ENCODE results near the gene SEPTIN8.

The SEPTIN8 gene

GRCh38 chr5:132748522-132749000, 28.5 kb downstream of the SEPTIN8 start:
- FAIRE-seq (peak; percentile 20), DNase-seq (ENCODE audit: insufficient read length, low spot score) (no peak)
- TF ChIP-seq POLR2A (IDR thresholded peaks at IDR 0.05; ENCODE audit: low read depth, low read length) (no peak), TAF1 (IDR thresholded peaks at IDR 0.05; ENCODE audit: low read depth, low read length) (no peak), PAX5 (IDR thresholded peaks at IDR 0.05; ENCODE audit: insufficient read depth, low read length, severe bottlenecking) (no peak), SPI1 (IDR thresholded peaks at IDR 0.05; ENCODE audit: low read depth, low read length) (no peak), POU2F2 (IDR thresholded peaks at IDR 0.05; ENCODE audit: low read depth, low read length) (no peak), POLR2AphosphoS5 (IDR thresholded peaks at IDR 0.05; ENCODE audit: low read depth, low read length) (no peak)

- FAIRE-seq, result no peak
- TF ChIP-seq SPI1 (IDR thresholded peaks at IDR 0.05; ENCODE audit: low read depth, low read length), result no peak
- no peak for TF ChIP-seq POU2F2 (IDR thresholded peaks at IDR 0.05; ENCODE audit: low read depth, low read length)
- TF ChIP-seq POLR2A (IDR thresholded peaks at IDR 0.05; ENCODE audit: low read depth, low read length), result no peak
- TF ChIP-seq TAF1 (IDR thresholded peaks at IDR 0.05; ENCODE audit: low read depth, low read length), result no peak
- no peak for TF ChIP-seq PAX5 (IDR thresholded peaks at IDR 0.05; ENCODE audit: insufficient read depth, low read length, severe bottlenecking)
- TF ChIP-seq POLR2AphosphoS5 (IDR thresholded peaks at IDR 0.05; ENCODE audit: low read depth, low read length), result no peak
- no peak for DNase-seq (ENCODE audit: insufficient read length, low spot score)
These were observed 29.2 kb downstream of the SEPTIN8 start for GRCh38 chr5:132747616-132748440.

DNA sequence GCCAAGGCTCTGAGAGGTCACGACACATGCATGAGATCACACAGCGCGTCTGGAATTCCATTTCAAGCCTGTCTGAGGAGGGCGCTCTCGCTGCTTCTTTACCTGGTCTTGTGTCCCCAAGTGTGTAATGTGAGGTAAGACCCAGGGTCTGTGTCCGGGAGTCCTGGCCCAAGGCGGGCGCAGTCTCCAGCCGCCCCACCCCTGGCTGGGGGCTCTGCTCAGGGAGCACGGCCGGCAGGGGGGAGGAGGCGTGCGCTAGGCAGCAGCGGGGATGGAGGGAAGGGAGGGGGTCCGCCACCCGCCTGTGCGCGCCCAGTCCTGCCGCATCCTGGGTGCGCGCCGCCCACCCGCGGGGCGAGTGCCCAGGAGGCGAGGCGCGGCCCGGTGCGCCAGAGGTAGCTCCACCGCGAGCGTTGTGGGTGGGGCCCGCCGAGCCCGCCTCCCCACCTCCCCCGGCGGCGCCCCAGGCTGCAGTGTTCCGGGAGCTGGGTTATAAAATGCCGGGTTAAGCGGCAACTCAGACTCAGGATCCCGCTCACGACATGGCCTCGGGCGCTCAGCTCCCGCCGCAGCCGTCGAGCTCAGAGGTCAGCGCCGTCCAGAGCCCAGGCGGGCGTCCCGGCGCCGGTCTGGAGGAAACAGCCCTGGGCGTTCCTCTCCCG, 30.0 kb downstream of the SEPTIN8 start, which contains the start of gene CCNI2:
CCNI2 (plus strand) TSS at position 473 of the 662 bp plus-strand sequence; CDS start at position 543, 70 bp downstream.
- DNase-seq (ENCODE audit: insufficient read length, low spot score) (peak; percentile 48), FAIRE-seq (peak; percentile 71)
- TF ChIP-seq POLR2AphosphoS5 (IDR thresholded peaks at IDR 0.05; ENCODE audit: low read depth, low read length) (no peak), POU2F2 (IDR thresholded peaks at IDR 0.05; ENCODE audit: low read depth, low read length) (no peak), PAX5 (IDR thresholded peaks at IDR 0.05; ENCODE audit: insufficient read depth, low read length, severe bottlenecking) (no peak), SPI1 (IDR thresholded peaks at IDR 0.05; ENCODE audit: low read depth, low read length) (no peak), TAF1 (IDR thresholded peaks at IDR 0.05; ENCODE audit: low read depth, low read length) (no peak), POLR2A (IDR thresholded peaks at IDR 0.05; ENCODE audit: low read depth, low read length) (no peak)

- DNase-seq (ENCODE audit: insufficient read length, low spot score) (no peak), FAIRE-seq (no peak)
- no peak for TF ChIP-seq SPI1 (IDR thresholded peaks at IDR 0.05; ENCODE audit: low read depth, low read length)
- TF ChIP-seq POLR2AphosphoS5 (IDR thresholded peaks at IDR 0.05; ENCODE audit: low read depth, low read length), result no peak
- TF ChIP-seq POU2F2 (IDR thresholded peaks at IDR 0.05; ENCODE audit: low read depth, low read length), result no peak
- no peak for TF ChIP-seq PAX5 (IDR thresholded peaks at IDR 0.05; ENCODE audit: insufficient read depth, low read length, severe bottlenecking)
- no peak for TF ChIP-seq POLR2A (IDR thresholded peaks at IDR 0.05; ENCODE audit: low read depth, low read length)
- TF ChIP-seq TAF1 (IDR thresholded peaks at IDR 0.05; ENCODE audit: low read depth, low read length), result no peak
These were observed 30.5 kb downstream of the SEPTIN8 start for GRCh38 chr5:132746592-132746953.

DNA sequence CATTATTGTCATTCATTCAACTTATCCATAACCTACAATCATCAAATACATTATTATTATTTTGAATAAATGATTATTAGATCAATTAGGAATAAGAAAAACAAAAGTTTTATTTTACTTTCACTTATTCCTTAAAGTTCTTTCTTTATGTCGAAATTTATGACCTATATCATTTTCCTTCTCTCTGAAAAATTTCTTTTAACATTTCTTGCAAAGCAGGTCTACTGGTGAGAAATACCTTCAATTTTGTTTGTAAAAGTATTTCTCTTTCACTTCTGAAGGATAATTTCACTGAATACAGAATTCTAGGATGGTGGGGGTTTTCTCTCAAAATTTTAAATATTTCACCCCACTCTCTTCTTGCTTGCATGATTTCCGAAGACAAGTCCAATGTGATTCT, 32.4 kb downstream of the SEPTIN8 start:
- no peak for FAIRE-seq
- DNase-seq (ENCODE audit: insufficient read length, low spot score), result no peak
- TF ChIP-seq POU2F2 (IDR thresholded peaks at IDR 0.05; ENCODE audit: low read depth, low read length) (no peak), POLR2AphosphoS5 (IDR thresholded peaks at IDR 0.05; ENCODE audit: low read depth, low read length) (no peak), SPI1 (IDR thresholded peaks at IDR 0.05; ENCODE audit: low read depth, low read length) (no peak), TAF1 (IDR thresholded peaks at IDR 0.05; ENCODE audit: low read depth, low read length) (no peak), POLR2A (IDR thresholded peaks at IDR 0.05; ENCODE audit: low read depth, low read length) (no peak), PAX5 (IDR thresholded peaks at IDR 0.05; ENCODE audit: insufficient read depth, low read length, severe bottlenecking) (no peak)

DNA sequence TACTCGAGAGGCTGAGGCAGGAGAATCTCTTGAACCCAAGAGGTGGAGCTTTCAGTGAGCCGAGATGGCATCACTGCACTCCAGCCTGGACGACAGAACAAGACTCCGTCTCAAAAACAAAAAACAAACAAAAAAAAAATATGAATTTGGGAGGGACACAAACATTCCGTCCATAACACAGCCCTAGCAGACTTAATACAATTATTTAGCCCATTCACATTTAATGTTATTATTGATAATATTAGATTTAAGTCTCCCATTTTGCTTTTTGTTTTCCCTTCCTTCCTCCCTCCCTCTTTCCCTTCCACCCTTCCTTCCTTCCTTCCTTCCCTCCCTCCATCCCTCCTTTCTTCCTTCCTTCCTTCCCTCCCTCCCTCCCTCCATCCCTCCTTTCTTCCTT, 34.4 kb downstream of the SEPTIN8 start:
- no peak for TF ChIP-seq POU2F2 (IDR thresholded peaks at IDR 0.05; ENCODE audit: low read depth, low read length)
- FAIRE-seq, result no peak
- DNase-seq (ENCODE audit: insufficient read length, low spot score), result no peak

DNA sequence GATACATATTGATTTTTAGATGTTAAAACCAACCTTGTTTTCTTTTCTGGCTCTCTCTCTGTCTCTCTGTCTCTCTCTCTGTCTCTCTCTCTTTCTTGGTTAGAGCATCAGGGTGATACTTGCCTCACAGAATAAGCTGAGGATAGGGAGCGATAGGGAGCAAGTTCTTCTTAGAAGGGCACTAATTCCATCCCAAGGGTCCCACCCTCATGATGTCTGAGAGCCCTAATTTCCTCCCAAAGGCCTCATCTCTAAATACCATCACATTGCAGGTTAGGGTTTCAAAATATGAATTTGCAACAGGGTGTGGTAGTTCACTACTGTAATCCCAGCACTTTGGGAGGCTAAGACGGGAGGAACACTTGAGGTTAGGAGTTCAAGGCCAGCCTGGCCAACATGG, 34.9 kb downstream of the SEPTIN8 start:
- TF ChIP-seq POLR2AphosphoS5 (IDR thresholded peaks at IDR 0.05; ENCODE audit: low read depth, low read length) (no peak), SPI1 (IDR thresholded peaks at IDR 0.05; ENCODE audit: low read depth, low read length) (no peak), PAX5 (IDR thresholded peaks at IDR 0.05; ENCODE audit: insufficient read depth, low read length, severe bottlenecking) (no peak), POLR2A (IDR thresholded peaks at IDR 0.05; ENCODE audit: low read depth, low read length) (no peak), POU2F2 (IDR thresholded peaks at IDR 0.05; ENCODE audit: low read depth, low read length) (no peak), TAF1 (IDR thresholded peaks at IDR 0.05; ENCODE audit: low read depth, low read length) (no peak)
- DNase-seq (ENCODE audit: insufficient read length, low spot score) (no peak), FAIRE-seq (no peak)

- no peak for FAIRE-seq
- TF ChIP-seq POLR2AphosphoS5 (IDR thresholded peaks at IDR 0.05; ENCODE audit: low read depth, low read length) (no peak), POLR2A (IDR thresholded peaks at IDR 0.05; ENCODE audit: low read depth, low read length) (no peak), TAF1 (IDR thresholded peaks at IDR 0.05; ENCODE audit: low read depth, low read length) (no peak), POU2F2 (IDR thresholded peaks at IDR 0.05; ENCODE audit: low read depth, low read length) (no peak)
- DNase-seq (ENCODE audit: insufficient read length, low spot score), result no peak
These were observed 37.8 kb downstream of the SEPTIN8 start for GRCh38 chr5:132739232-132739631.

- TF ChIP-seq POLR2AphosphoS5 (IDR thresholded peaks at IDR 0.05; ENCODE audit: low read depth, low read length) (no peak), TAF1 (IDR thresholded peaks at IDR 0.05; ENCODE audit: low read depth, low read length) (no peak), POLR2A (IDR thresholded peaks at IDR 0.05; ENCODE audit: low read depth, low read length) (no peak), SPI1 (IDR thresholded peaks at IDR 0.05; ENCODE audit: low read depth, low read length) (no peak), PAX5 (IDR thresholded peaks at IDR 0.05; ENCODE audit: insufficient read depth, low read length, severe bottlenecking) (no peak), POU2F2 (IDR thresholded peaks at IDR 0.05; ENCODE audit: low read depth, low read length) (no peak)
- no peak for DNase-seq (ENCODE audit: insufficient read length, low spot score)
- FAIRE-seq, result peak; percentile 59
These were observed 38.9 kb downstream of the SEPTIN8 start for GRCh38 chr5:132737982-132738681.
